AG09319 (cell line): ENCODE measurements around the gene MRPL54.

Experiments used
- DNase-seq: peaks from one replicate; pipeline ENCODE4 v3.0.0-alpha.2; 2010; ENCODE audit warnings: low read depth; ENCODE audit errors: extremely low read depth
- TF ChIP-seq, protein P1 (sequence below): IDR thresholded peaks from 2 replicates; pipeline ENCODE4 v1.5.1; 2011; ENCODE audit warnings: low read depth, mild to moderate bottlenecking, inconsistent platforms, low read length, moderate library complexity

MRPL54 gene

DNA sequence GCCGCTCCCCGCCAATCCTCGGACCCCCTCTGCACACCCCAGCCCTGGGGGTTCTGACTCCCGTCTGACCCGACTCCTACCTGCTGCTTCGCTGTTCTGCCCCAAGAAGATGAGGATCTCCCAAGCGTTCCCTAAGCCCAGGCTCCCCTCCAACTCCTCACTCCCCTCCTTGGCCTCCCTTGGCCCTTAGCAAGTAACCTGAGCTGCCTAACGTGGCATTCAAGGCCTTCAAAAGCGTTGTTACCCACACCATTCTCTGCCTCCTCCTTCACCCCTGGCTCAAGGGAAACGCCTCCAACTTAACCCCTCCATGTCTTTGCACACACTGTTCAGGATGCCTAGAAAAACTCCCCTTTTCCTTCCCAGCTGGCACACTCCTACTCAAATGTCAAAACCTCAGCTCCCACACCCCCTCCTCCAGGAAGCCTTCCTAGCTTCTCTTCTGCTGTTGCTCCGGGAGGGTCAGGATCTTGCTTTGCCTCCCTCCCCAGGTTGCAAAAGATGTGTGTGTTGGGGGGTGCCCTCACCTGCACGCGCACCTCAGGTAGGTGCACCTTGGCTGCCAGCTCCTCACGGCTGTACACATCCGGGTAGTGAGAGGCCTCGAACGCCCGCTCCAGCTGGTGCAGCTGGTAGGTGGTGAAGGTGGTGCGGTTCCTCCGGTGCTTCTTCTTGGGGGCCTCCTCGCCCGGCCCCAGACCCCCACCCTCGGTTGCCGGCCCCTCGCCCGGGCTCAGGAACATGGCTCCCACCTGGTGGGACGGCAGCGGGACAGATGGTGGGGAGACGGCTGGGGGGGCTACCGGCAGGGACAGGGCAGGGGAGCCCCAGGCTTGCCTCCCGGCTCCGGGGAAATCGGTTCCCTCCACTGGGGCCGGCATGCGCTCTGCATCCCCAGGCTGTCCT, 8.8 kb downstream of the MRPL54 start:
- TF ChIP-seq, protein P1, sequence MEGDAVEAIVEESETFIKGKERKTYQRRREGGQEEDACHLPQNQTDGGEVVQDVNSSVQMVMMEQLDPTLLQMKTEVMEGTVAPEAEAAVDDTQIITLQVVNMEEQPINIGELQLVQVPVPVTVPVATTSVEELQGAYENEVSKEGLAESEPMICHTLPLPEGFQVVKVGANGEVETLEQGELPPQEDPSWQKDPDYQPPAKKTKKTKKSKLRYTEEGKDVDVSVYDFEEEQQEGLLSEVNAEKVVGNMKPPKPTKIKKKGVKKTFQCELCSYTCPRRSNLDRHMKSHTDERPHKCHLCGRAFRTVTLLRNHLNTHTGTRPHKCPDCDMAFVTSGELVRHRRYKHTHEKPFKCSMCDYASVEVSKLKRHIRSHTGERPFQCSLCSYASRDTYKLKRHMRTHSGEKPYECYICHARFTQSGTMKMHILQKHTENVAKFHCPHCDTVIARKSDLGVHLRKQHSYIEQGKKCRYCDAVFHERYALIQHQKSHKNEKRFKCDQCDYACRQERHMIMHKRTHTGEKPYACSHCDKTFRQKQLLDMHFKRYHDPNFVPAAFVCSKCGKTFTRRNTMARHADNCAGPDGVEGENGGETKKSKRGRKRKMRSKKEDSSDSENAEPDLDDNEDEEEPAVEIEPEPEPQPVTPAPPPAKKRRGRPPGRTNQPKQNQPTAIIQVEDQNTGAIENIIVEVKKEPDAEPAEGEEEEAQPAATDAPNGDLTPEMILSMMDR: no peak
- no peak for DNase-seq

DNA sequence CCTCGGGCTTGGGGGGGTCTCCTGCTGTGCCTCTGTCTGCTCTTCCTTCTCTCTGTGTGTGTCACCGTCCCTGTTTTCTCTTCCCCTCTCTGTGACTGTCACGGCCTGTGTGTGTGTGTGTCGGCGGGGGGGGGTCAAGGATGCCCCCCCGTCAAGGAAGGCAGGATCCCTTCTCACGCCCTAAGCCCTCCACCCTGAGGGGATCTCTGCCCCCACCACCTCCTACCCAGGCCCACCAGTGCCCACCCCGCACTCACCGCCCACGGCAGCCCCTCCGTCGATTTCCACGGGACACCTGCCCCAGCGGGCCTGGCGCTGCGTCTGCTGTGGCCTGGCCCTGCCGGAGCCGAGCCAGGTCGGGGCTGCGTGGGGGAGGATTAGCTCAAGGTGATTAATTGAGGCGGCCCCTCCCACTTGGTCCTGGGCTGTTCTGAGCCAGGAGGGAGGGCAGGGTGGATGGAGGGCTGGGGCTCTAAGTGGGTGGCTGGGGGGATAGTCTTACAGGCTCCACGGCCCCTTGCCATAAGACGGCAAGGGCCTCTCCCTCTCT, 9.5 kb downstream of the MRPL54 start, which contains the start of gene RAX2:
Gene RAX2 (minus strand): TSS at position 323 of the 550 bp plus-strand sequence. CDS start 486 bp downstream, outside the sequence.
- TF ChIP-seq, protein P1: no peak

GRCh38 chr19:3773814-3774515, 11.5 kb downstream of the MRPL54 start:
- TF ChIP-seq, protein P1: no peak
- no peak for DNase-seq

More for the DNA sequence above, 9.5 kb downstream of the MRPL54 start, which contains the start of gene RAX2:
- no peak for DNase-seq

GRCh38 chr19:3774621-3775373, 12.3 kb downstream of the MRPL54 start:
- TF ChIP-seq, protein P1: no peak
- DNase-seq: no peak

DNA sequence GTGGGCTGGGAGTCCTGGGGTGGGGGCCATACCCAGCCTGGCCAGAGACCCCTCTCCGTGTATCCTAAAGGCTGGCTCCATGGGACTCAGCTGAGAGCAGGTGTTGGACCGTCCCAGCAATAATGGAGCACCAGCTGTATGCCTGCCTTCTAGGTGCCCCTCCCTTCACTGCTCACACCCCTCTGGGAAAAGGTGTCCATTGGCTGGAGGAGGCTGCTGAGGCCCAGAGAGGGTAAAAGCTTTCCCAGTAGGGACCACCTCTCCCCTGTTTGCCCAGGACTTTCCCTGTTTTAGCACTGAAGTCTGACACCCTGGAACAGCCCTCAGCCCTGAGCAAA, 12.9 kb downstream of the MRPL54 start:
- TF ChIP-seq, protein P1: no peak
- no peak for DNase-seq

- no peak for DNase-seq
- TF ChIP-seq, protein P1: no peak
Measured at GRCh38 chr19:3775831-3776230, 13.3 kb downstream of the MRPL54 start.
